Raji (cell line): ENCODE data around the gene ACTR2.

Experiments
- POLR2A ChIP-seq: IDR thresholded peaks from 2 replicates; pipeline ENCODE4 v1.6.1; 2011; ENCODE audit warnings: low read depth, low read length, control low read depth; ENCODE audit not compliant: insufficient read depth

ACTR2 gene

GRCh38 chr2:65268957-65269356, 41.3 kb downstream of the ACTR2 start:
- TF ChIP-seq POLR2A = no peak

GRCh38 chr2:65273344-65273743, 45.7 kb downstream of the ACTR2 start:
- no peak for TF ChIP-seq POLR2A

- no peak for TF ChIP-seq POLR2A
Measured at GRCh38 chr2:65275141-65275915, 47.7 kb downstream of the ACTR2 start.

GRCh38 chr2:65276609-65277008, 49.0 kb downstream of the ACTR2 start:
- no peak for TF ChIP-seq POLR2A

- TF ChIP-seq POLR2A = no peak
Measured at GRCh38 chr2:65277118-65277517, 49.5 kb downstream of the ACTR2 start.

GRCh38 chr2:65277791-65278483, 50.3 kb downstream of the ACTR2 start:
- no peak for TF ChIP-seq POLR2A

GRCh38 chr2:65278531-65278981, 50.9 kb downstream of the ACTR2 start:
- TF ChIP-seq POLR2A = no peak

GRCh38 chr2:65279756-65280155, 52.1 kb downstream of the ACTR2 start:
- TF ChIP-seq POLR2A = no peak

GRCh38 chr2:65281627-65282351, 54.2 kb downstream of the ACTR2 start:
- TF ChIP-seq POLR2A = no peak

GRCh38 chr2:65282477-65283053, 54.9 kb downstream of the ACTR2 start:
- TF ChIP-seq POLR2A = no peak

- no peak for TF ChIP-seq POLR2A
Measured at GRCh38 chr2:65287364-65287763, 59.7 kb downstream of the ACTR2 start.

GRCh38 chr2:65291216-65292105, 63.8 kb downstream of the ACTR2 start:
- no peak for TF ChIP-seq POLR2A

- no peak for TF ChIP-seq POLR2A
Measured at GRCh38 chr2:65292106-65292400, 64.4 kb downstream of the ACTR2 start.

- TF ChIP-seq POLR2A = no peak
Measured at GRCh38 chr2:65292461-65293011, 64.9 kb downstream of the ACTR2 start.

- no peak for TF ChIP-seq POLR2A
Measured at GRCh38 chr2:65293376-65293775, 65.7 kb downstream of the ACTR2 start.

GRCh38 chr2:65294136-65294535, 66.5 kb downstream of the ACTR2 start:
- no peak for TF ChIP-seq POLR2A
